Suprapubic skin (tissue), 4 donors: ENCODE data around the gene CRYGS.

Experiments used
- CTCF ChIP-seq, 2 donors: fragments of 200-600 bp in 1 of 2; fragments of 450-650 bp in 1 of 2; sonication (generic) in 1 of 2; IDR thresholded peaks; one replicate each; pipeline ENCODE4 v1.5.1; 2016 to 2019; ENCODE audit warnings: antibody characterized with exemption in 2 of 2, mild to moderate bottlenecking in 1 of 2, moderate library complexity in 1 of 2
- POLR2A ChIP-seq, 2 donors: fragments of 450-650 bp; IDR thresholded peaks; one replicate each; pipeline ENCODE4 v1.6.1; 2017; ENCODE audit warnings: antibody characterized with exemption in 2 of 2, mild to moderate bottlenecking in 2 of 2, moderate library complexity in 2 of 2
- POLR2AphosphoS5 ChIP-seq, 3 donors: sonication (generic); formaldehyde crosslinking; IDR thresholded peaks; one replicate each; pipeline ENCODE4 v1.6.1; 2017; ENCODE audit warnings: antibody characterized with exemption in 3 of 3

GRCh38 chr3:186593862-186594261 is 49.7 kb upstream of the CRYGS start:
- TF ChIP-seq CTCF (IDR thresholded peaks at IDR 0.05) (no peak), POLR2A (IDR thresholded peaks at IDR 0.05) (no peak), POLR2AphosphoS5 (IDR thresholded peaks at IDR 0.05) (no peak)
